HT1080 (cell line): ENCODE results near the gene OCA2. TPM values are rescaled to one million over a fixed set of nuclear protein-coding genes. Genes with fewer than 3 reads are reported as not detected.
"Not testable (repeated sequence)": the region's sequence is repeated elsewhere in the genome, so short reads cannot be mapped to it uniquely, and the experiment has no call there.

ENCODE experiments used
- DNase-seq: peaks from one replicate; pipeline ENCODE4 v3.0.0-alpha.2; 2015; ENCODE audit warnings: low read depth
- total RNA-seq: library from RNA; depleted of rRNA; stranded (reverse); fragments of >200 nt; shearing (Covaris generic); gene quantifications from 2 replicates; pipeline ENCODE4 v1.2.3, GENCODE V29; 2014; rRNA removed

OCA2 gene
- total RNA-seq, 1 experiment from 2014 or later, result not detected

- no peak for DNase-seq
These were observed 355.5 kb downstream of the OCA2 start for GRCh38 chr15:27743638-27744037.

- DNase-seq, result no peak
These were observed 356.2 kb downstream of the OCA2 start for GRCh38 chr15:27742751-27743477.

GRCh38 chr15:27741226-27741860 is 357.8 kb downstream of the OCA2 start:
- no peak for DNase-seq

- DNase-seq, result no peak
These were observed 364.2 kb downstream of the OCA2 start for GRCh38 chr15:27734785-27735495.

GRCh38 chr15:27731776-27732175 is 367.3 kb downstream of the OCA2 start:
- DNase-seq, result no peak

- DNase-seq, result peak; percentile 75
These were observed 368.2 kb downstream of the OCA2 start for GRCh38 chr15:27730868-27731267.

- DNase-seq, result no peak
These were observed 373.4 kb downstream of the OCA2 start for GRCh38 chr15:27725731-27726130.

- DNase-seq, result no peak
These were observed 375.3 kb downstream of the OCA2 start for GRCh38 chr15:27723821-27724220.

- no peak for DNase-seq
These were observed 377.0 kb downstream of the OCA2 start for GRCh38 chr15:27722102-27722501.

- no peak for DNase-seq
These were observed 384.4 kb downstream of the OCA2 start for GRCh38 chr15:27714675-27715074.

GRCh38 chr15:27713850-27714249 is 385.3 kb downstream of the OCA2 start:
- DNase-seq, result not testable (repeated sequence)

- DNase-seq, result no peak
These were observed 391.9 kb downstream of the OCA2 start for GRCh38 chr15:27707257-27707656.

GRCh38 chr15:27706300-27706699 is 392.8 kb downstream of the OCA2 start:
- no peak for DNase-seq

GRCh38 chr15:27705056-27705455 is 394.1 kb downstream of the OCA2 start:
- DNase-seq, result peak; percentile 13

Other genes starting within 250 kb of the OCA2 start
- 33.1 TPM in 2 replicates for gene HERC2, start 222.9 kb upstream of the OCA2 start, total RNA-seq